Parathyroid adenoma (tissue), 2 donors: ENCODE results near the gene ZFR2.

Experiments
- H2AFZ ChIP-seq: fragments of 300-600 bp; sonication (generic); one replicate; pipeline ENCODE4 v1.7.0; 2017; ENCODE audit warnings: antibody characterized with exemption, mild to moderate bottlenecking
- H3K27ac ChIP-seq: fragments of 300-600 bp; sonication (generic); one replicate; pipeline ENCODE4 v1.7.0; 2017
- H3K27me3 ChIP-seq: fragments of 300-600 bp; sonication (generic); one replicate; pipeline ENCODE4 v1.7.0; 2017; ENCODE audit warnings: low read length; ENCODE audit not compliant: control insufficient read depth, insufficient read depth
- H3K36me3 ChIP-seq: fragments of 300-600 bp; sonication (generic); one replicate; pipeline ENCODE4 v1.7.0; 2017; ENCODE audit warnings: low read length; ENCODE audit not compliant: control insufficient read depth, insufficient read depth
- H3K4me1 ChIP-seq: fragments of 300-600 bp; sonication (generic); one replicate; pipeline ENCODE4 v1.7.0; 2017; ENCODE audit warnings: control low read depth
- H3K4me2 ChIP-seq: fragments of 300-600 bp; sonication (generic); one replicate; pipeline ENCODE4 v1.7.0; 2017; ENCODE audit warnings: low read length
- H3K4me3 ChIP-seq: fragments of 300-600 bp; sonication (generic); one replicate; pipeline ENCODE4 v1.7.0; 2017; ENCODE audit warnings: low read depth, low read length
- H3K79me2 ChIP-seq: fragments of 300-600 bp; sonication (generic); one replicate; pipeline ENCODE4 v1.7.0; 2017; ENCODE audit warnings: control low read depth
- H3K9ac ChIP-seq: fragments of 300-600 bp; sonication (generic); one replicate; pipeline ENCODE4 v1.7.0; 2017; ENCODE audit warnings: mild to moderate bottlenecking
- H3K9me3 ChIP-seq: fragments of 300-600 bp; sonication (generic); one replicate; pipeline ENCODE4 v1.7.0; 2017; ENCODE audit warnings: low read length; ENCODE audit not compliant: control insufficient read depth
- CTCF ChIP-seq: fragments of 300-600 bp; sonication (generic); IDR thresholded peaks from one replicate; pipeline ENCODE4 v1.7.0; 2017; ENCODE audit warnings: antibody characterized with exemption, mild to moderate bottlenecking
- donor health status: primary hyperparathyroidism.

ZFR2 gene

GRCh38 chr19:3775831-3776230 lies 93.0 kb downstream of the ZFR2 start:
- Histone ChIP-seq H3K4me1 (no peaks in the 10 kb centered on the region), H3K9ac (no peak overlapping the region), H3K27ac (no peak overlapping the region), H3K4me2 (no peak overlapping the region), H3K4me3 (no peak overlapping the region), H3K79me2 (no peaks in the 10 kb centered on the region), H2AFZ (no peak overlapping the region), H3K27me3 (no peaks in the 10 kb centered on the region), H3K36me3 (no peaks in the 10 kb centered on the region), H3K9me3 (no peaks in the 10 kb centered on the region)
- no peak for TF ChIP-seq CTCF

DNA sequence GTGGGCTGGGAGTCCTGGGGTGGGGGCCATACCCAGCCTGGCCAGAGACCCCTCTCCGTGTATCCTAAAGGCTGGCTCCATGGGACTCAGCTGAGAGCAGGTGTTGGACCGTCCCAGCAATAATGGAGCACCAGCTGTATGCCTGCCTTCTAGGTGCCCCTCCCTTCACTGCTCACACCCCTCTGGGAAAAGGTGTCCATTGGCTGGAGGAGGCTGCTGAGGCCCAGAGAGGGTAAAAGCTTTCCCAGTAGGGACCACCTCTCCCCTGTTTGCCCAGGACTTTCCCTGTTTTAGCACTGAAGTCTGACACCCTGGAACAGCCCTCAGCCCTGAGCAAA lies 93.5 kb downstream of the ZFR2 start:
- H3K4me1 ChIP-seq = no peaks in the 10 kb centered on the region

GRCh38 chr19:3774621-3775373 lies 94.0 kb downstream of the ZFR2 start:
- no peak overlapping the region for H2AFZ ChIP-seq
- no peaks in the 10 kb centered on the region for H3K4me1 ChIP-seq
- no peaks in the 10 kb centered on the region for H3K79me2 ChIP-seq
- no peaks in the 10 kb centered on the region for H3K36me3 ChIP-seq
- H3K27me3 ChIP-seq = no peaks in the 10 kb centered on the region
- no peak overlapping the region for H3K27ac ChIP-seq
- no peak overlapping the region for H3K4me2 ChIP-seq
- H3K9me3 ChIP-seq = no peaks in the 10 kb centered on the region
- H3K4me3 ChIP-seq = no peak overlapping the region
- H3K9ac ChIP-seq = no peak overlapping the region
- TF ChIP-seq CTCF = no peak

More for the DNA sequence above, 93.5 kb downstream of the ZFR2 start:
- no peak overlapping the region for H3K27ac ChIP-seq
- no peaks in the 10 kb centered on the region for H3K27me3 ChIP-seq
- H3K9ac ChIP-seq = no peak overlapping the region
- no peak overlapping the region for H3K4me3 ChIP-seq
- no peak for TF ChIP-seq CTCF
- H3K79me2 ChIP-seq = no peaks in the 10 kb centered on the region
- no peaks in the 10 kb centered on the region for H3K9me3 ChIP-seq
- H2AFZ ChIP-seq = no peak overlapping the region
- no peaks in the 10 kb centered on the region for H3K36me3 ChIP-seq
- no peak overlapping the region for H3K4me2 ChIP-seq

DNA sequence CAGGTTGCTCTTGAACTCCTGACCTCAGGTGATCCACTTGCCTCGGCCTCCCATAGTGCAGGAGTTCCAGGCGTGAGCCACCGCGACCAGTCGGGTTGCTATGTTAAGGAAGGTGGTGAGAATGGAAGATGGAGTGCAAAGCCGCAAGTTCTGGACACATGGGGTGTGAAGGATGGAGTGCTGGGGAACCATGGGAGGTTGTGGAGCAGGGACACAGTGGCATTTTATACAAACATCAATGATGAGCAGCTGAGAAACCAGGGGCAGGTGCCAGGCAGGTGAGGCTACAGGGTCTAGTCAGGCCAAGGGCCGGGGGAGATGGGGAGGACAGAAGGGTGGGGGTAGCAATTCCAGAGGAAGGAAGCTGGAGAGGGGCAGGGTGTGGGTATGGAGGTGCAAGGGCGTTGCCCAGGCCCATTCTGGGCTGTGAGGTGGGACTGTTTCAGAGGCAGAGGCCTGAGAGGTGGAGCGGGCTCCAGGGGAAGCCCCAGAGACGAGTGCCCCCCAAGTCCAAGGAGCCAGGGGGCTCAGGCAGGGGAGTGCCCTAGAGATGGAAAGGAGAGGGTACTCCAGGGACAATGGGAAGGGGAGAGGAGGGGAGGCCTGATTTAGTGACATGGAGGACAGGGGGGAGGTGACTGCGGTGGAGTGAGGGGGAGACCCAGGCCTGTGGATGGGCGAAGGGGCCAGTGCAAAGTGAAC lies 94.9 kb downstream of the ZFR2 start:
- TF ChIP-seq CTCF = no peak
- H3K4me2 ChIP-seq = no peak overlapping the region
- no peaks in the 10 kb centered on the region for H3K79me2 ChIP-seq

More for the DNA sequence above, 94.9 kb downstream of the ZFR2 start:
- no peaks in the 10 kb centered on the region for H3K9me3 ChIP-seq
- H3K9ac ChIP-seq = no peak overlapping the region
- no peak overlapping the region for H3K27ac ChIP-seq
- H3K4me1 ChIP-seq = no peaks in the 10 kb centered on the region
- no peaks in the 10 kb centered on the region for H3K27me3 ChIP-seq
- no peak overlapping the region for H3K4me3 ChIP-seq
- no peaks in the 10 kb centered on the region for H3K36me3 ChIP-seq
- no peak overlapping the region for H2AFZ ChIP-seq
